HepG2 (cell line): Measurements from ENCODE around the gene RRBP1. TPM values are rescaled to one million over a fixed set of nuclear protein-coding genes. Genes with fewer than 3 reads are reported as not detected.

Source experiments
- HHEX ChIP-seq: IDR thresholded peaks from 2 replicates; pipeline ENCODE4 v1.6.1; 2016; ENCODE audit warnings: control low read depth
- MTA3 ChIP-seq: sonication (generic); formaldehyde crosslinking; IDR thresholded peaks from 2 replicates; pipeline ENCODE4 v1.4.0; 2020; ENCODE audit warnings: missing genetic modification reagents
- MYNN ChIP-seq: sonication (generic); formaldehyde crosslinking; IDR thresholded peaks from 2 replicates; pipeline ENCODE4 v1.4.0; 2020; ENCODE audit warnings: mild to moderate bottlenecking, low read depth, missing genetic modification reagents
- SALL1 ChIP-seq: sonication (generic); formaldehyde crosslinking; IDR thresholded peaks from 2 replicates; pipeline ENCODE4 v1.8.0; 2022; ENCODE audit warnings: mild to moderate bottlenecking, missing genetic modification reagents
- SETDB1 ChIP-seq: sonication (generic); formaldehyde crosslinking; IDR thresholded peaks from 2 replicates; pipeline ENCODE4 v1.5.1; 2020; ENCODE audit warnings: missing genetic modification reagents, mild to moderate bottlenecking, borderline replicate concordance
- SIN3B ChIP-seq: fragments of 150-350 bp; IDR thresholded peaks from 2 replicates; pipeline ENCODE4 v1.6.1; 2014; ENCODE audit warnings: low read length
- SYNCRIP ChIP-seq: fragments of 200-400 bp; formaldehyde crosslinking; IDR thresholded peaks from 2 replicates; pipeline ENCODE4 v1.6.1; 2018; ENCODE audit warnings: mild to moderate bottlenecking, low read depth, low read length; ENCODE audit not compliant: insufficient read depth
- ZNF33A ChIP-seq: sonication (generic); formaldehyde crosslinking; IDR thresholded peaks from 2 replicates; pipeline ENCODE4 v1.5.1; 2020; ENCODE audit warnings: missing genetic modification reagents, mild to moderate bottlenecking, moderate library complexity, borderline replicate concordance
- ZNF496 ChIP-seq: sonication (generic); formaldehyde crosslinking; IDR thresholded peaks from 2 replicates; pipeline ENCODE4 v1.8.1; 2023; ENCODE audit warnings: mild to moderate bottlenecking, moderate library complexity, missing genetic modification reagents; ENCODE audit not compliant: insufficient replicate concordance
- ZNF674 ChIP-seq: sonication (generic); formaldehyde crosslinking; IDR thresholded peaks from 2 replicates; pipeline ENCODE4 v1.5.0; 2020; ENCODE audit warnings: low read depth, mild to moderate bottlenecking, missing genetic modification reagents
- polyA plus RNA-seq, 8 experiments: library from polyadenylated mRNA; depleted of rRNA in 3 of 8; stranded (reverse) in 7 of 8; unstranded in 1 of 8; fragments of >200 nt; fragmentation: Illumina TruSeq in 4 of 8; extraction: Trizol in 4 of 8; gene quantifications; 2 replicates each; pipeline versions ENCODE4 v1.2.1 to v1.2.3, GENCODE V29; 2011 to 2016; ENCODE audit warnings: low read depth in 4 of 8, missing spikeins in 1 of 8, mixed read lengths in 1 of 8; ENCODE audit not compliant: insufficient read depth in 1 of 8
- total RNA-seq, 5 experiments: library from RNA; depleted of rRNA; stranded (reverse); fragments of >200 nt; fragmentation: Illumina TruSeq; extraction: Trizol; gene quantifications; 2 replicates each; pipeline ENCODE4 v1.2.3, GENCODE V29; 2016; ENCODE audit warnings: low read depth in 1 of 5
- TF ChIP-seq, protein P1 (sequence below): sonication (generic); formaldehyde crosslinking; IDR thresholded peaks from 2 replicates; pipeline ENCODE4 v1.5.0; 2020; ENCODE audit warnings: mild to moderate bottlenecking, missing genetic modification reagents, borderline replicate concordance
- TF ChIP-seq, protein P2 (sequence below): sonication (generic); formaldehyde crosslinking; IDR thresholded peaks from 2 replicates; pipeline ENCODE4 v1.5.1; 2020; ENCODE audit warnings: missing genetic modification reagents, mild to moderate bottlenecking, borderline replicate concordance
- TF ChIP-seq, protein P3 (sequence below): sonication (generic); formaldehyde crosslinking; IDR thresholded peaks from 2 replicates; pipeline ENCODE4 v1.5.0; 2020; ENCODE audit warnings: missing genetic modification reagents, mild to moderate bottlenecking, borderline replicate concordance
- TF ChIP-seq, protein P4 (sequence below): sonication (generic); formaldehyde crosslinking; IDR thresholded peaks from 2 replicates; pipeline ENCODE4 v1.9.0; 2021; ENCODE audit warnings: missing genetic modification reagents, borderline replicate concordance
- TF ChIP-seq, protein P5 (sequence below): sonication (generic); formaldehyde crosslinking; IDR thresholded peaks from 2 replicates; pipeline ENCODE4 v1.4.0; 2020; ENCODE audit warnings: missing genetic modification reagents, borderline replicate concordance
- TF ChIP-seq, protein P6 (sequence below): sonication (generic); formaldehyde crosslinking; IDR thresholded peaks from 2 replicates; pipeline ENCODE4 v1.5.0; 2020; ENCODE audit warnings: mild to moderate bottlenecking, missing genetic modification reagents, borderline replicate concordance

Gene RRBP1
- total and polyA plus RNA-seq, 2 of the 13 experiments (the other 11 are each of a cell fraction or from before 2014, with no cell fraction given): 150 to 222 TPM

DNA sequence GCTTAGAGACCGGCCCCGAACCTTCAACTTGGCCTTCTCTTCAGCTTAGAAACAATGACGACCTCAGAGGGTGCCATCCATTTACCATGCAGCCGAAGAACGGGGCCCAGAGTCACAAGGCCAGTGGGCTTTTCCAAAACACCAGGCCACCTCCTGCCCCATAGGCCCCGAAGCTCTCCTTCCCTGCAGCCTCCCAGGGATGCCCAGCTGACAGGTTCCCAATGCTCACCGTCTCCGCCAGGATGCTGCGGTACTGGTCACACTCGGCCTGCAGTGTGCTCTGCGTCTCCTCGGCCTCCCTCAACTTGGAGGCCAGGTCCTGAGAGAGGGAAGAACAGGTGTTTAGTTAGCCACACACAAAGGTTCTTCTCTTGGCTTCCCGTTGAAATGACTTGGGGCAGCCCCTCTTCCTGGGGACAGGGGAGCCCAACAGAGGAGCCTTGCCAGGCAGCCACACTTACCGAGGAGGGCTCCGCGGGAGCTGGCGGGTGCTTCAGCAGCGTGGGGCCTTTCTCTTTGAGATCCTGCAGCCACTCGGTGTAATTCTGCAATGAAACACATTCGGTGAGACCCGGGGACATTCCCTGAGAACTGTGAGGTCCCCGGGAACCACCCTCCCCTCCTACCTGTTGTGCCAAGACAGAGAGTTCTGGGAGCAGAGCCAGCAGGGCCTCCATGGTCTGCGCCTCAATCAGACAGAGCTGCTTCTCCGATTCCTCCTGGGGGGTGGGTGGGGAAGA lies 60.6 kb downstream of the RRBP1 start (continued):
- TF ChIP-seq, protein P1, sequence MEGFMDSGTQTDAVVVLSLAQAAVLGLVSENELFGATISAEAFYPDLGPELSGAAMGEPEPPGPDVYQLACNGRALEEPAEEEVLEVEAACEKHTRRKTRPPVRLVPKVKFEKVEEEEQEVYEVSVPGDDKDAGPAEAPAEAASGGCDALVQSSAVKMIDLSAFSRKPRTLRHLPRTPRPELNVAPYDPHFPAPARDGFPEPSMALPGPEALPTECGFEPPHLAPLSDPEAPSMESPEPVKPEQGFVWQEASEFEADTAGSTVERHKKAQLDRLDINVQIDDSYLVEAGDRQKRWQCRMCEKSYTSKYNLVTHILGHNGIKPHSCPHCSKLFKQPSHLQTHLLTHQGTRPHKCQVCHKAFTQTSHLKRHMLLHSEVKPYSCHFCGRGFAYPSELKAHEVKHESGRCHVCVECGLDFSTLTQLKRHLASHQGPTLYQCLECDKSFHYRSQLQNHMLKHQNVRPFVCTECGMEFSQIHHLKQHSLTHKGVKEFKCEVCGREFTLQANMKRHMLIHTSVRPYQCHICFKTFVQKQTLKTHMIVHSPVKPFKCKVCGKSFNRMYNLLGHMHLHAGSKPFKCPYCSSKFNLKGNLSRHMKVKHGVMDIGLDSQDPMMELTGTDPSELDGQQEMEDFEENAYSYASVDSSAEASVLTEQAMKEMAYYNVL (CRISPR knock-in tag): no peak
- TF ChIP-seq SETDB1 (CRISPR knock-in tag) (no peak), ZNF674 (CRISPR knock-in tag) (no peak), HHEX (CRISPR knock-in tag) (no peak), SYNCRIP (no peak), ZNF33A (CRISPR knock-in tag) (no peak), MTA3 (no peak), ZNF496 (no peak), SALL1 (CRISPR knock-in tag) (0 out of 2 replicates have a peak, but pooled peaks have one; percentile 16), MYNN (no peak), SIN3B (no peak)
- TF ChIP-seq, protein P2, sequence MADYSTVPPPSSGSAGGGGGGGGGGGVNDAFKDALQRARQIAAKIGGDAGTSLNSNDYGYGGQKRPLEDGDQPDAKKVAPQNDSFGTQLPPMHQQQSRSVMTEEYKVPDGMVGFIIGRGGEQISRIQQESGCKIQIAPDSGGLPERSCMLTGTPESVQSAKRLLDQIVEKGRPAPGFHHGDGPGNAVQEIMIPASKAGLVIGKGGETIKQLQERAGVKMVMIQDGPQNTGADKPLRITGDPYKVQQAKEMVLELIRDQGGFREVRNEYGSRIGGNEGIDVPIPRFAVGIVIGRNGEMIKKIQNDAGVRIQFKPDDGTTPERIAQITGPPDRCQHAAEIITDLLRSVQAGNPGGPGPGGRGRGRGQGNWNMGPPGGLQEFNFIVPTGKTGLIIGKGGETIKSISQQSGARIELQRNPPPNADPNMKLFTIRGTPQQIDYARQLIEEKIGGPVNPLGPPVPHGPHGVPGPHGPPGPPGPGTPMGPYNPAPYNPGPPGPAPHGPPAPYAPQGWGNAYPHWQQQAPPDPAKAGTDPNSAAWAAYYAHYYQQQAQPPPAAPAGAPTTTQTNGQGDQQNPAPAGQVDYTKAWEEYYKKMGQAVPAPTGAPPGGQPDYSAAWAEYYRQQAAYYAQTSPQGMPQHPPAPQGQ (CRISPR knock-in tag): no peak
- TF ChIP-seq, protein P3, sequence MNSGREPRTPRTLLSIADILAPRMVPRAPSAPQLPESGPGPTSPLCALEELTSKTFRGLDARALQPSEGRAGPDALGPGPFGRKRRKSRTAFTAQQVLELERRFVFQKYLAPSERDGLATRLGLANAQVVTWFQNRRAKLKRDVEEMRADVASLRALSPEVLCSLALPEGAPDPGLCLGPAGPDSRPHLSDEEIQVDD: no peak
- TF ChIP-seq, protein P4, sequence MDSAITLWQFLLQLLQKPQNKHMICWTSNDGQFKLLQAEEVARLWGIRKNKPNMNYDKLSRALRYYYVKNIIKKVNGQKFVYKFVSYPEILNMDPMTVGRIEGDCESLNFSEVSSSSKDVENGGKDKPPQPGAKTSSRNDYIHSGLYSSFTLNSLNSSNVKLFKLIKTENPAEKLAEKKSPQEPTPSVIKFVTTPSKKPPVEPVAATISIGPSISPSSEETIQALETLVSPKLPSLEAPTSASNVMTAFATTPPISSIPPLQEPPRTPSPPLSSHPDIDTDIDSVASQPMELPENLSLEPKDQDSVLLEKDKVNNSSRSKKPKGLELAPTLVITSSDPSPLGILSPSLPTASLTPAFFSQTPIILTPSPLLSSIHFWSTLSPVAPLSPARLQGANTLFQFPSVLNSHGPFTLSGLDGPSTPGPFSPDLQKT (CRISPR knock-in tag): no peak
- TF ChIP-seq, protein P5, sequence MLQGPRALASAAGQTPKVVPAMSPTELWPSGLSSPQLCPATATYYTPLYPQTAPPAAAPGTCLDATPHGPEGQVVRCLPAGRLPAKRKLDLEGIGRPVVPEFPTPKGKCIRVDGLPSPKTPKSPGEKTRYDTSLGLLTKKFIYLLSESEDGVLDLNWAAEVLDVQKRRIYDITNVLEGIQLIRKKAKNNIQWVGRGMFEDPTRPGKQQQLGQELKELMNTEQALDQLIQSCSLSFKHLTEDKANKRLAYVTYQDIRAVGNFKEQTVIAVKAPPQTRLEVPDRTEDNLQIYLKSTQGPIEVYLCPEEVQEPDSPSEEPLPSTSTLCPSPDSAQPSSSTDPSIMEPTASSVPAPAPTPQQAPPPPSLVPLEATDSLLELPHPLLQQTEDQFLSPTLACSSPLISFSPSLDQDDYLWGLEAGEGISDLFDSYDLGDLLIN (CRISPR knock-in tag): no peak
- TF ChIP-seq, protein P6, sequence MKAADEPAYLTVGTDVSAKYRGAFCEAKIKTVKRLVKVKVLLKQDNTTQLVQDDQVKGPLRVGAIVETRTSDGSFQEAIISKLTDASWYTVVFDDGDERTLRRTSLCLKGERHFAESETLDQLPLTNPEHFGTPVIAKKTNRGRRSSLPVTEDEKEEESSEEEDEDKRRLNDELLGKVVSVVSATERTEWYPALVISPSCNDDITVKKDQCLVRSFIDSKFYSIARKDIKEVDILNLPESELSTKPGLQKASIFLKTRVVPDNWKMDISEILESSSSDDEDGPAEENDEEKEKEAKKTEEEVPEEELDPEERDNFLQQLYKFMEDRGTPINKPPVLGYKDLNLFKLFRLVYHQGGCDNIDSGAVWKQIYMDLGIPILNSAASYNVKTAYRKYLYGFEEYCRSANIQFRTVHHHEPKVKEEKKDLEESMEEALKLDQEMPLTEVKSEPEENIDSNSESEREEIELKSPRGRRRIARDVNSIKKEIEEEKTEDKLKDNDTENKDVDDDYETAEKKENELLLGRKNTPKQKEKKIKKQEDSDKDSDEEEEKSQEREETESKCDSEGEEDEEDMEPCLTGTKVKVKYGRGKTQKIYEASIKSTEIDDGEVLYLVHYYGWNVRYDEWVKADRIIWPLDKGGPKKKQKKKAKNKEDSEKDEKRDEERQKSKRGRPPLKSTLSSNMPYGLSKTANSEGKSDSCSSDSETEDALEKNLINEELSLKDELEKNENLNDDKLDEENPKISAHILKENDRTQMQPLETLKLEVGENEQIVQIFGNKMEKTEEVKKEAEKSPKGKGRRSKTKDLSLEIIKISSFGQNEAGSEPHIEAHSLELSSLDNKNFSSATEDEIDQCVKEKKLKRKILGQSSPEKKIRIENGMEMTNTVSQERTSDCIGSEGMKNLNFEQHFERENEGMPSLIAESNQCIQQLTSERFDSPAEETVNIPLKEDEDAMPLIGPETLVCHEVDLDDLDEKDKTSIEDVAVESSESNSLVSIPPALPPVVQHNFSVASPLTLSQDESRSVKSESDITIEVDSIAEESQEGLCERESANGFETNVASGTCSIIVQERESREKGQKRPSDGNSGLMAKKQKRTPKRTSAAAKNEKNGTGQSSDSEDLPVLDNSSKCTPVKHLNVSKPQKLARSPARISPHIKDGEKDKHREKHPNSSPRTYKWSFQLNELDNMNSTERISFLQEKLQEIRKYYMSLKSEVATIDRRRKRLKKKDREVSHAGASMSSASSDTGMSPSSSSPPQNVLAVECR (CRISPR knock-in tag): 0 out of 2 replicates have a peak, but pooled peaks have one; percentile 11
